SJCRH30 (cell line): ENCODE results near the gene SELENOO. TPM values are rescaled to one million over a fixed set of nuclear protein-coding genes. Genes with fewer than 3 reads are reported as not detected.

Experiments used
- DNase-seq, 2 experiments: peaks; one replicate each; pipeline ENCODE4 v3.0.0-alpha.2; 2015 to 2020
- H3K27ac ChIP-seq: fragments of 250-450 bp; sonication (Bioruptor Pico); 2 replicates; pipeline ENCODE4 v1.5.1; 2020; ENCODE audit warnings: mild to moderate bottlenecking, moderate library complexity
- H3K27me3 ChIP-seq: fragments of 250-450 bp; sonication (Bioruptor Pico); 2 replicates; pipeline ENCODE4 v1.5.1; 2020; ENCODE audit warnings: mild to moderate bottlenecking, moderate library complexity
- H3K36me3 ChIP-seq: fragments of 250-450 bp; sonication (Bioruptor Pico); 2 replicates; pipeline ENCODE4 v1.5.1; 2020; ENCODE audit warnings: mild to moderate bottlenecking, moderate library complexity
- H3K4me1 ChIP-seq: fragments of 250-450 bp; sonication (Bioruptor Pico); 2 replicates; pipeline ENCODE4 v1.5.1; 2020; ENCODE audit warnings: mild to moderate bottlenecking, moderate library complexity
- H3K4me3 ChIP-seq: fragments of 250-450 bp; sonication (Bioruptor Pico); 2 replicates; pipeline ENCODE4 v1.5.1; 2020; ENCODE audit warnings: mild to moderate bottlenecking, moderate library complexity
- H3K9me3 ChIP-seq: fragments of 250-450 bp; sonication (Bioruptor Pico); replicated peaks from 2 replicates; pipeline ENCODE4 v1.5.1; 2020; ENCODE audit warnings: mild to moderate bottlenecking, moderate library complexity
- total RNA-seq: library from RNA; depleted of rRNA; stranded (reverse); fragments of >200 nt; shearing (Covaris generic); gene quantifications from 2 replicates; pipeline ENCODE4 v1.2.3, GENCODE V29; 2014

SELENOO gene
- total RNA-seq, 1 experiment from 2014 or later = 15.4 TPM

DNA sequence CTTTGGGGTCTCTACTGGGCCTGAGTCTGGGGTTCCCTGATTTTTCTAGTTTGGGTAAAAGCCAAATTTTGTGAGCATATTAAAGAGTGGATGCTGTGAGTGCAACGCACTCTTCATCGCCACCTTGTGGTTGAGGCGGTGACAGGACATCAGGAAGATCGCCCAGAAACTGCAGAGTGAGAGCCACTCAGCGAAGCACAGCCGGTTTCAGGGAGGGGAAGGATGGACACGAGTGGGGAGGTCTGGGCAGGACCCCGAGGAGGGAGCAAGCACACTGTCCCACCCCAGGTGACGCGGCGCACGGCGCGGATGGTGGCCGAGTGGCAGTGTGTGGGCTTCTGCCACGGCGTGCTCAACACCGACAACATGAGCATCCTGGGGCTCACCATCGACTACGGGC, 9.1 kb downstream of the SELENOO start:
- Histone ChIP-seq H3K4me1 (no peaks in the 10 kb centered on the region), H3K27ac (no peak overlapping the region), H3K9me3 (no peaks in the 10 kb centered on the region), H3K36me3 (peaks cover 43% of the 10 kb centered on the region), H3K27me3 (no peaks in the 10 kb centered on the region), H3K4me3 (no peak overlapping the region)
- peak; percentile 73 to 87 for DNase-seq

- no peak for DNase-seq
- Histone ChIP-seq H3K4me3 (no peak overlapping the region), H3K27ac (no peak overlapping the region), H3K4me1 (no peaks in the 10 kb centered on the region), H3K9me3 (no peaks in the 10 kb centered on the region), H3K36me3 (peaks cover 47% of the 10 kb centered on the region), H3K27me3 (no peaks in the 10 kb centered on the region)
These were observed 9.7 kb downstream of the SELENOO start for GRCh38 chr22:50210378-50211139.

DNA sequence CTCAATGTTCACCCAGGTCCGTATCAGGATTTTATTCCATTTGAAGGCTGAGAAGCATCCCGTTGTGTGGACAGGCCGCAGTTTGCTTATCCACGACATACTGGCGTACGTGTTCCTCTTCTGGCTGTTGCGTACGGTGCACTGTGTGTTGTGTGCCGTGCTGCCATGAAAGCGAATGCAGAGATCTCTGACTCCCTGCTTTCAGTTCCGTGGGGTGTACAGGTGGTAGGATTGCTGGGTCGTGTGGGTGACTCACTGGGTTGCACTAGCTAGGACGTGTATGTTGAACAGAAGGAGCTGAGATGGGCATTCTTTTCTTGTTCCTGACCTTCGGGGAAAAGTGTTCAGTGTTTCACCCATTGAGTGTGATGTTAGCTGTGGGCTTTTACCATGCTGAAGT, 10.3 kb downstream of the SELENOO start:
- no peak overlapping the region for H3K4me3 ChIP-seq
- H3K27me3 ChIP-seq = no peaks in the 10 kb centered on the region
- H3K9me3 ChIP-seq = no peaks in the 10 kb centered on the region
- H3K36me3 ChIP-seq = peaks cover 52% of the 10 kb centered on the region
- H3K27ac ChIP-seq = no peak overlapping the region
- no peaks in the 10 kb centered on the region for H3K4me1 ChIP-seq
- DNase-seq = no peak

GRCh38 chr22:50213263-50213662, 12.5 kb downstream of the SELENOO start:
- H3K27ac ChIP-seq = no peak overlapping the region
- H3K27me3 ChIP-seq = no peaks in the 10 kb centered on the region
- no peaks in the 10 kb centered on the region for H3K4me1 ChIP-seq
- H3K4me3 ChIP-seq = no peak overlapping the region
- DNase-seq = no peak
- no peaks in the 10 kb centered on the region for H3K9me3 ChIP-seq
- peaks cover 67% of the 10 kb centered on the region for H3K36me3 ChIP-seq

GRCh38 chr22:50215297-50216054, 14.7 kb downstream of the SELENOO start:
- H3K9me3 ChIP-seq = no peaks in the 10 kb centered on the region
- H3K27ac ChIP-seq = no peak overlapping the region
- H3K27me3 ChIP-seq = no peaks in the 10 kb centered on the region
- H3K36me3 ChIP-seq = peaks cover 89% of the 10 kb centered on the region
- H3K4me1 ChIP-seq = no peaks in the 10 kb centered on the region
- H3K4me3 ChIP-seq = no peak overlapping the region
- DNase-seq = no peak

DNA sequence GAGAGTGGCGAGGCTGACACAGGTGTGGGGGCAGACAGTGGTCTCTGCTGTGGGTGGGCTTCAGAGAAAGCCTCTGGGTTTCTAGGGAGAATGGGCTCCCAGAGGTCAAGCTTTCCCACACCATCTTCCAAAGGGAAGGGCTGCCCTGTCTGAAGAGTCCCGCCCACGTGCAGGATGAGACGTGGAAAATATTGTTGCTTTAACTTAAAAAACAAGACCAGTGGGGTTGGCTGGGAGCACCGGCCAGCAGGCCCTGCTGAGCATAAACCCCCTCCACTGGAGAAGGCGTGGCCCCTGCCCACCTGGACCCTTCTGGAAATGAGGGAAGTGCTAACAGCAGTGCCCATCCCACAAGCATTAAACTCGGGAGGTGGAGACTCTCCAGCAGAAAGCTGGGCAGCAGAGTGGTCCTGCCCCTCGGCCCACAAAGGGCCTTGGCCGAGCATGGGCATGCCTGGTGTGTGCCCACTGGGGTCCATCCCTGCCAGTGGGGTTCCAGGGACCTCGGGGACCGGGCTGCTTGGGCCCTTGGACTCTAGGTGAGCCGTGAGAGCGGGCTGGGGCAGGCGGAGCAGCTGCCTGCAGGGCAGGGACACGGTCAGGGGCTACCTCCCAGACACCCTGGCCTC, 15.4 kb downstream of the SELENOO start:
- Histone ChIP-seq H3K9me3 (no peaks in the 10 kb centered on the region), H3K27ac (no peak overlapping the region), H3K36me3 (peaks cover 90% of the 10 kb centered on the region), H3K4me1 (no peaks in the 10 kb centered on the region), H3K27me3 (no peaks in the 10 kb centered on the region), H3K4me3 (no peak overlapping the region)
- DNase-seq = no peak

DNA sequence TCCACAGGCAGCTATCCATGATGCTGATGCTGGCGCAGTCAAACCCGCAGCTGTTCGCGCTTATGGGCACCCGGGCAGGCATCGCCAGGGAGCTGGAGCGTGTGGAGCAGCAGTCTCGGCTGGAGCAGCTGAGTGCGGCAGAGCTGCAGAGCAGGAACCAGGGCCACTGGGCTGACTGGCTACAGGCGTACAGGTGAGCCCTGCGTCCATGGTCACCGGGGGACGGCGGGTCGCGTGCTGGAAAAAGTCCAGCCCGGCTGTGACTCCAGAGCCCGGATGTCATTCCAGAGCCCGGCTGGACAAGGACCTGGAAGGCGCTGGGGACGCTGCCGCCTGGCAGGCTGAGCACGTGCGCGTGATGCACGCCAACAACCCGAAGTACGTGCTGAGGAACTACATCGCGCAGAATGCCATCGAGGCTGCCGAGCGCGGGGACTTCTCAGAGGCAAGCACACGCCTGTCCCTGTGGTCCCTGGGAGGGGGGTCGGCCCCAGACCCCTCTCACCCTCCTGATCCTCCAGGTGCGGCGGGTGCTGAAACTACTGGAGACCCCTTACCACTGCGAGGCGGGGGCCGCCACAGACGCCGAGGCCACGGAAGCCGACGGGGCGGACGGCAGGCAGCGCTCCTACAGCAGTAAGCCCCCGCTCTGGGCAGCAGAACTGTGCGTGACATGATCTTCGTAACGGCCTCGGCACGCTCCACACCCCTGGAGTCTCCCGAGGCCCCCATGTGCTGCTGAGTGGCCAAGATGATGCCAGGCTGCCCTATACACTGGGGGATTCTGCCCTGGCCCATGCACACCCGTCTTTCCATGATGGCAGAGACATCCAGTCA, 16.1 kb downstream of the SELENOO start:
- no peaks in the 10 kb centered on the region for H3K27me3 ChIP-seq
- no peak overlapping the region for H3K27ac ChIP-seq
- H3K9me3 ChIP-seq = no peaks in the 10 kb centered on the region
- no peak overlapping the region for H3K4me3 ChIP-seq
- H3K36me3 ChIP-seq = peaks cover 90% of the 10 kb centered on the region
- H3K4me1 ChIP-seq = no peaks in the 10 kb centered on the region
- no peak for DNase-seq

GRCh38 chr22:50217543-50218152, 16.8 kb downstream of the SELENOO start:
- Histone ChIP-seq H3K36me3 (peaks cover 90% of the 10 kb centered on the region), H3K4me1 (no peaks in the 10 kb centered on the region), H3K27ac (no peak overlapping the region), H3K27me3 (no peaks in the 10 kb centered on the region), H3K4me3 (no peak overlapping the region), H3K9me3 (no peaks in the 10 kb centered on the region)
- no peak for DNase-seq

GRCh38 chr22:50218153-50218995, 17.6 kb downstream of the SELENOO start:
- Histone ChIP-seq H3K9me3 (no peaks in the 10 kb centered on the region), H3K27ac (no peak overlapping the region), H3K4me1 (no peaks in the 10 kb centered on the region), H3K36me3 (peaks cover 91% of the 10 kb centered on the region), H3K4me3 (no peak overlapping the region), H3K27me3 (no peaks in the 10 kb centered on the region)
- DNase-seq = no peak

- Histone ChIP-seq H3K4me3 (no peak overlapping the region), H3K27me3 (no peaks in the 10 kb centered on the region), H3K9me3 (no peaks in the 10 kb centered on the region), H3K4me1 (no peaks in the 10 kb centered on the region), H3K27ac (no peak overlapping the region), H3K36me3 (peaks cover 91% of the 10 kb centered on the region)
- peak; percentile 60 to 65 for DNase-seq
These were observed 18.4 kb downstream of the SELENOO start for GRCh38 chr22:50218996-50219727.

- Histone ChIP-seq H3K4me3 (no peak overlapping the region), H3K27me3 (no peaks in the 10 kb centered on the region), H3K36me3 (peaks cover 87% of the 10 kb centered on the region), H3K27ac (no peak overlapping the region), H3K4me1 (no peaks in the 10 kb centered on the region), H3K9me3 (no peaks in the 10 kb centered on the region)
- no peak for DNase-seq
These were observed 19.2 kb downstream of the SELENOO start for GRCh38 chr22:50219800-50220602.

- H3K4me1 ChIP-seq = no peaks in the 10 kb centered on the region
- no peak overlapping the region for H3K4me3 ChIP-seq
- H3K27me3 ChIP-seq = no peaks in the 10 kb centered on the region
- H3K36me3 ChIP-seq = peaks cover 82% of the 10 kb centered on the region
- DNase-seq = no peak
- no peak overlapping the region for H3K27ac ChIP-seq
- H3K9me3 ChIP-seq = no peaks in the 10 kb centered on the region
These were observed 20.0 kb downstream of the SELENOO start for GRCh38 chr22:50220603-50221409.
